Gastrocnemius medialis (tissue), 4 donors: ENCODE measurements around the gene CCDC183. TPM values are rescaled to one million over a fixed set of nuclear protein-coding genes. Genes with fewer than 3 reads are reported as not detected.

Source experiments
- ATAC-seq, 2 donors: fragments of 150-250 bp; one replicate each; pipeline ENCODE4 v1.9.1; 2016
- DNase-seq, 2 donors: peaks; one replicate each; pipeline ENCODE4 v3.0.0-alpha.2; 2019
- H3K27ac ChIP-seq, 4 donors: fragments of 200-600 bp; sonication (generic); 1 replicate in 1 of 4; 2 replicates in 3 of 4; pipeline ENCODE4 v1.5.1; 2016 to 2018; ENCODE audit warnings: mild to moderate bottlenecking in 2 of 4, moderate library complexity in 1 of 4
- H3K27me3 ChIP-seq, 3 donors: fragments of 200-600 bp; sonication (generic) in 2 of 3; 1 replicate in 1 of 3; 2 replicates in 2 of 3; pipeline versions ENCODE4 v1.5.1 to v1.6.0; 2016 to 2019; ENCODE audit warnings: mild to moderate bottlenecking in 1 of 3, moderate library complexity in 1 of 3
- H3K36me3 ChIP-seq, 2 donors: fragments of 200-600 bp; sonication (generic) in 1 of 2; one replicate each; pipeline ENCODE4 v1.5.1; 2017 to 2018
- H3K4me1 ChIP-seq, 2 donors: fragments of 200-600 bp; sonication (generic) in 1 of 2; one replicate each; pipeline ENCODE4 v1.5.1; 2016 to 2017; ENCODE audit warnings: mild to moderate bottlenecking in 2 of 2
- H3K4me3 ChIP-seq, 4 donors: fragments of 200-600 bp; sonication (generic) in 3 of 4; 1 replicate in 1 of 4; 2 replicates in 3 of 4; pipeline ENCODE4 v1.5.1; 2016 to 2019; ENCODE audit warnings: mild to moderate bottlenecking in 2 of 4
- H3K9me3 ChIP-seq, 3 donors: fragments of 200-600 bp; sonication (generic) in 2 of 3; 1 replicate in 1 of 3; 2 replicates in 2 of 3; pipeline ENCODE4 v1.5.1; 2016 to 2019
- POLR2A ChIP-seq, 2 donors: fragments of 450-650 bp; IDR thresholded peaks; one replicate each; pipeline ENCODE4 v1.6.1; 2017; ENCODE audit warnings: antibody characterized with exemption in 2 of 2, mild to moderate bottlenecking in 2 of 2, moderate library complexity in 2 of 2
- in situ Hi-C, 4 donors: fragments of 200-750 bp; cut with MboI; loops; one replicate each; pipeline versions ENCODE4 v1.15.0 to v1.8.0; 2017; ENCODE audit warnings: low sequenced_read_pairs in 4 of 4
- intact Hi-C: fragments of 100-400 bp; cut with DNase I; formaldehyde crosslinking; loops from one replicate; pipeline ENCODE4 v1.15.1; 2023; ENCODE audit warnings: low total_unique reads
- total RNA-seq, 4 donors: library from RNA; depleted of rRNA; stranded (reverse); fragments of >200 nt; gene quantifications; one replicate each; pipeline versions ENCODE4 v1.1.0 to v1.2.3, GENCODE V29; 2016
- TF ChIP-seq, protein P1 (sequence below), 5 experiments: fragments of 450-650 bp in 3 of 5; fragments of 200-600 bp in 2 of 5; sonication (generic) in 2 of 5; IDR thresholded peaks in 4 of 5; conservative IDR thresholded peaks in 1 of 5; 1 replicate in 4 of 5; 2 replicates in 1 of 5; pipeline ENCODE4 v1.5.1; 2016 to 2019; ENCODE audit warnings: antibody characterized with exemption in 5 of 5, mild to moderate bottlenecking in 3 of 5, moderate library complexity in 3 of 5

The CCDC183 gene
- total RNA-seq, 4 donors from 2014 or later = 0.31 TPM; not detected in 3

DNA sequence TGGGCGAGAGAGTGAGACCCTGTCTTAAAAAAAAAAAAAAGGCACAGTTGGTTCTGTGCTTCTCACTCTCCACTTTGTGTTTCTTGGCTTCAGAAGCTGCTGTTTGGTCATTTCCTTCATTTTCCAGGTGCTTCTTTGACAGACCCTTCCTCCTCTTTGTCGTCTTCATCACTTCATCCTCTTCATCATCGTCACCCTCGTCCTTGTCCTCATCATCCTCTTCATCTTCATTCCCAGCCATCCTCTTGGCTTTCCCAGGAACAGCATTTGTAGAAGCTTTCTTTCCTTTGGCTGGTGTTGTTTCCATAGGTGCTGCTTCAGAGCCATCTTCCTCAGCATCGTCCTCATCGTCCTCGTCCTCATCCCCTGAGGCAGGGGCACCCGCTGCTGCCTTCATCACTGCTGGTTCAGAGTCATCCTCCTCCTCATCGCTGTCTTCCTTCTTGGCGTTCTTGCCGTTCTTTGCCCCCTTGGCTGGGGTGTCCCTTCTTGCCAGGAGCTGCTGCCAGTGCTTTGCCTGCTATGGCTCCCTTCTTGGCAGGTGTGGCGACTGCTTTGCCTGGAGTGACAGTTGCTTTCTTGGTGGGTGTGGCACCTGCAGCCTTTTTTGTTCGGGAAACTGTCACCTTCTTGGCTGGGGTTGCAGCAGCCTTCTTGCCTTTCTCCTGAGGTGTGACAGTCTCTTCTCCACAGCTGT lies 18.7 kb downstream of the CCDC183 start:
- DNase-seq = no peak

DNA sequence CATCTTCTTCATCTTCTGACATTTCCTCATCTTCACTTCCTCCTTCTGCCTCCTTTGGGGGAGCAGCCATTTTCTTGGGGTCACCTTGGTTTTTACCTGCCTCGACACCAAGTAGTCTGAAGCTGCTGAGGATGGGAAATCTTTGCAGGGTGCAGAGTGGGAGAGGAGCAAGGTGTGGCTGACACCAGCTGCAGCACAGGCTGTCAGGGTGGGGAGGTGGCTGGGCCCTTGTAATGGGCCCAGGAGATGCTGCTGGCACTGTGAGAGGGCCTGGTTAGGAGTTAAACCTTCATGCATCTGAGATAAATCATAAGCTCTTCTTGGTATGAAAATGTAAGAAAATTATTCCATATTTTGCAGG lies 19.3 kb downstream of the CCDC183 start:
- ATAC-seq = no peak
- TF ChIP-seq, protein P1, sequence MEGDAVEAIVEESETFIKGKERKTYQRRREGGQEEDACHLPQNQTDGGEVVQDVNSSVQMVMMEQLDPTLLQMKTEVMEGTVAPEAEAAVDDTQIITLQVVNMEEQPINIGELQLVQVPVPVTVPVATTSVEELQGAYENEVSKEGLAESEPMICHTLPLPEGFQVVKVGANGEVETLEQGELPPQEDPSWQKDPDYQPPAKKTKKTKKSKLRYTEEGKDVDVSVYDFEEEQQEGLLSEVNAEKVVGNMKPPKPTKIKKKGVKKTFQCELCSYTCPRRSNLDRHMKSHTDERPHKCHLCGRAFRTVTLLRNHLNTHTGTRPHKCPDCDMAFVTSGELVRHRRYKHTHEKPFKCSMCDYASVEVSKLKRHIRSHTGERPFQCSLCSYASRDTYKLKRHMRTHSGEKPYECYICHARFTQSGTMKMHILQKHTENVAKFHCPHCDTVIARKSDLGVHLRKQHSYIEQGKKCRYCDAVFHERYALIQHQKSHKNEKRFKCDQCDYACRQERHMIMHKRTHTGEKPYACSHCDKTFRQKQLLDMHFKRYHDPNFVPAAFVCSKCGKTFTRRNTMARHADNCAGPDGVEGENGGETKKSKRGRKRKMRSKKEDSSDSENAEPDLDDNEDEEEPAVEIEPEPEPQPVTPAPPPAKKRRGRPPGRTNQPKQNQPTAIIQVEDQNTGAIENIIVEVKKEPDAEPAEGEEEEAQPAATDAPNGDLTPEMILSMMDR (IDR thresholded peaks at IDR 0.05 in 4 of 5, conservative IDR thresholded peaks at IDR 0.05 in 1 of 5) = no peak
- no peak for TF ChIP-seq POLR2A (IDR thresholded peaks at IDR 0.05)
- H3K27me3 ChIP-seq = no peaks in the 10 kb centered on the region
- peaks cover 0 to 6% of the 10 kb centered on the region in 2 donors for H3K36me3 ChIP-seq
- no peak overlapping the region for H3K4me3 ChIP-seq
- no peaks in the 10 kb centered on the region for H3K9me3 ChIP-seq
- H3K27ac ChIP-seq = no peak overlapping the region
- H3K4me1 ChIP-seq = peaks cover 4% of the 10 kb centered on the region in 2 donors
- DNase-seq = no peak
- intact Hi-C loops = no loop called here
- in situ Hi-C loops = no loop called here

More for the DNA sequence above, 18.7 kb downstream of the CCDC183 start:
- TF ChIP-seq, protein P1 (IDR thresholded peaks at IDR 0.05 in 4 of 5, conservative IDR thresholded peaks at IDR 0.05 in 1 of 5) = no peak
- no peak for TF ChIP-seq POLR2A (IDR thresholded peaks at IDR 0.05)
- intact Hi-C loops = no loop called here
- Histone ChIP-seq H3K27me3 (no peaks in the 10 kb centered on the region), H3K9me3 (no peaks in the 10 kb centered on the region), H3K27ac (no peak overlapping the region), H3K36me3 (peaks cover 0 to 6% of the 10 kb centered on the region in 2 donors), H3K4me1 (peaks cover 9% of the 10 kb centered on the region in 2 donors), H3K4me3 (no peak overlapping the region)
- in situ Hi-C loops = no loop called here
- no peak for ATAC-seq

GRCh38 chr9:136820971-136821825 lies 25.1 kb downstream of the CCDC183 start:
- DNase-seq (no peak), ATAC-seq (no peak)
- no peaks in the 10 kb centered on the region for H3K4me1 ChIP-seq
- H3K27me3 ChIP-seq = no peaks in the 10 kb centered on the region
- H3K36me3 ChIP-seq = peaks cover 3 to 12% of the 10 kb centered on the region in 2 donors
- in situ Hi-C loops (no loop called here), intact Hi-C loops (no loop called here)
- peak overlapping the region in 1 of 4 donors; percentile 13 for H3K4me3 ChIP-seq
- H3K9me3 ChIP-seq = no peaks in the 10 kb centered on the region
- no peak for TF ChIP-seq POLR2A (IDR thresholded peaks at IDR 0.05)
- no peak overlapping the region for H3K27ac ChIP-seq

DNA sequence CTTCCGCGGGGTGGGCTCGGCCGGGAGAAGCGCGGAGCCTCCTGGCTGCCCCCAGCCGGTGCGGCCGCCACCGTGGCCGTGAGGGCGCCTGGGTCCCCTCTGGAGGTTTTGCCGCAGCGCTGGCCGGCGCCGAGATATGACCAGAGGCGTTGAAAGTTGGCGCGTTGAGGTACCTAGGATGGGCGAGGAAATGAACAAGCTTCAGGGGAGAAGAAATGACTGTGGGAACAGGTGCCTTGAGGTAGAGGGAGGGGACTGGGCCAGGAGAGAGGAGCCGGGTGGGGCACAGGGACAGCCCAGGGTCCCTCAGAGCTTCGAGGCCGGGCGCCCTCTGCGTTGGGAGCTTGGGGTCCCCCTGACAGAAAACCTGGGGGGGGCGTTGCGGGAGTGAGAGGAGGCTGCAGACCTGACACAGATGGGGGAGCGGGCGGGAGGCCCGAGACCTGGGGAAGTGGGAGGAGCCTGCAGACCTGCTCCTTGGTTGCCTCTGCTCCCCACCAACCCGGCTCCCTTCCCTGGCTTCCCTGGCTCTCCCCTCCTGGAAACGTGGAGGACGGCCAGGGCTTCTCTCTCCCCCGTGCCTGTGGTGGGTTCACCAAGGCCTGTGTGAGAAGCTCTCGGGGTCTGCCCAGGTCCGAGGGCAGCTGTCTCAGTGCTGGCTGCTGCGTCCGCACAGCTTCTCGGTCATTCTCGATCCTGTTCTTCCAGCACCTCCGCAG lies 25.8 kb downstream of the CCDC183 start:
- Histone ChIP-seq H3K9me3 (no peaks in the 10 kb centered on the region), H3K36me3 (peaks cover 3 to 20% of the 10 kb centered on the region in 2 donors), H3K4me3 (no peak overlapping the region), H3K27me3 (no peaks in the 10 kb centered on the region), H3K4me1 (no peaks in the 10 kb centered on the region), H3K27ac (no peak overlapping the region)
- TF ChIP-seq, protein P1 (IDR thresholded peaks at IDR 0.05 in 4 of 5, conservative IDR thresholded peaks at IDR 0.05 in 1 of 5) = no peak
- in situ Hi-C loops (no loop called here), intact Hi-C loops (no loop called here)
- DNase-seq (no peak), ATAC-seq (no peak)
